CD4-positive, alpha-beta T cell treated with Interleukin-4 for 4 hours (primary cell): Measurements from ENCODE around the gene ARHGEF7.

ENCODE experiments used
- DNase-seq: peaks from one replicate; pipeline ENCODE4 v3.0.0-alpha.2; 2020

Gene ARHGEF7

DNA sequence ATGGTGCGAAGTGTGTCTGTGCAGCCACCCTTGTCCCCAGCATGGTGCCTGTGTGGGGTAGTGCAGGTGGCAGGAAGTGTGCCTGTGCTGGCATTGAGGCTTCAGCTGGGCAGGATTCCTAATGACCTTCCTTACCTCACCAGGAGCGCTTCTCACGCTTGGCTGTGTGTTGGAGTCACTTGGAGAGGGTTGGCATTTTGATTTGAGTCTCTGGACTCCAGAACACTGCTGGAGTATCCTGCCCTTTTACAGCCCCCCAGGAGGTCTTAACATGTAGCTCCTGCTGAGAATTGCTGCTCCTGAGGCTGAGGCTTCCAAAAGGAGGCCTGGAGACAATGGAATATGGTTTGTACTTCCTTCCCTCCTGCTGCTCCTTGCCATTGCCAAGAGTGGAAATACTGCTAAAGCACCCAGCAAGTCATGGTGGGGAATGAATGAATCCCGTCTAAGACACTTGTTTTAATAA, 87.1 kb downstream of the ARHGEF7 start:
- DNase-seq: no peak

DNA sequence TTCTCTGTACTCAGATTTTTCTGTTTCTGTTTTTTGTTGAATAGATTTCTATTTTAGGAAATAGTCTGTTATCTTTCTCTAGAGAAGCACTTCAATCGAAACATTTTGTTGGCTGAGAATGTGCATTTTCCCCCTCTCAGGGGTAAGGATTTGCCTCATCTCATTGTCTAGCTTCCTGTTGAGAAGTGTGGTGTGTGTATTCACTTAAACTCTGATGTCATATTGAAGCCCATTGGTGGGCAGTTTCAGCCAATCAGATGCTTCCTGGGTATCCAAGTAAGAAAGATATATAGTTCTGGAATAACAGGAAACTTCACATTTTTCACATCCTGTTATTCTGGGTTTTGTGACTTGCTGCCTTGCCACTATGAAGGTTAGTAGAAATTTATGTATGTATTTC, 87.6 kb downstream of the ARHGEF7 start:
- peak; percentile 25 for DNase-seq

- no peak for DNase-seq
These were observed 88.8 kb downstream of the ARHGEF7 start for GRCh38 chr13:111203736-111204389.

GRCh38 chr13:111204438-111205177, 89.5 kb downstream of the ARHGEF7 start:
- no peak for DNase-seq

DNA sequence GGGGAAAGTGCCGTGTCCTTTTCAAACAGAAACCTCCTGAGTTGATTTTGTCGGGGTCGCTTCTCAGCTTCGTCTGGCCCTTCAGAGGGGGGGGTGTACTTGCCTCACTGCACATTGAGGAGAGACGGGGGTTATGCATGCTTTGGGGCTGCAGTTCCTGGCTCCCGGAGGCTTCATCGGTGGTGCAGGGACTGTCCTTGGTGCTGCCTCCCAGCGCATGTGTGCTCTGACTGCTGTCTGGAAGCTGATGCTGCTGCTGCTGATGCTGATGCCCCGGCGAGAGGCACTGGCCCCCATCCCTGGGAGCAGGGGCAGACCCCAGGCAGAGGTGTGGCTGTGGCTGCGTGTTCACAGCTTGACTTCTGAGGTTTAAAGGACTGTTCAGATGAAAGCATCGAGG, 91.0 kb downstream of the ARHGEF7 start:
- no peak for DNase-seq

DNA sequence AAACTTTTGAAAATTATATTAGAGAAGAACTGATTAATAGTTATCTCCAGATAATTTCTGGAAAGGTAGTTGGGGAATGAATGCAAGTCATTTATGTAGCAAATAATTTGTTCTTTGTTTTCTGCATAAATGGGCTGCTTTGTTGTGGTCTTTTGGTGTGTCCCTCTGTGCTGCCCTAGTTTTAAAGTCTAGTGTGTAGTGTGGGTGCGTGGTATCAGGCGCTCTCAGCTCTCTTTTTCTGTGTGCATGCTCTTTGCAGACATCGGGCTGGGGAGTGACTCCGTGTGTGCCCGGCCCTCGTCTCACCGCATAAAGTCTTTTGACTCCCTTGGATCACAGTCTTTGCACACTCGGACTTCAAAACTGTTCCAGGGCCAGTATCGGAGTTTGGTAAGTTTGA, 94.5 kb downstream of the ARHGEF7 start:
- no peak for DNase-seq

DNA sequence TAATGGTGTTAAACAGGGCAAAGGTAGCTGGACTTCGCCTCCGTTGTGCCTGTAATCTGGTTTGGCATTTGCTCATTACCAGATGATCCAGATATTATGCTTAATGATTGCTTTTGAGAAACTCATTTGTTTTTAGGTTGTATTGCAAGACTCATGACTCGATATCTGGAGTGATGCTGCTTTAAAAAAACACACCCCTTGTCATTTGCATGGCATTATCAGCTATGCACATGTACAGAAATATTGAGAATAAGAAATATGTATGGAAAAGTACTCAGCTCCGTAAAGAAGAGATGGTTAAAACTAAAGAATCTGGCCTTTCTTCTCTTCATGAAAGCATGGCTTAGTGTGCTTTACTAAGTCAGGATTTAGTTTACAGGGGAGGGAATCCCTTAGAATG, 95.0 kb downstream of the ARHGEF7 start:
- DNase-seq: no peak

DNA sequence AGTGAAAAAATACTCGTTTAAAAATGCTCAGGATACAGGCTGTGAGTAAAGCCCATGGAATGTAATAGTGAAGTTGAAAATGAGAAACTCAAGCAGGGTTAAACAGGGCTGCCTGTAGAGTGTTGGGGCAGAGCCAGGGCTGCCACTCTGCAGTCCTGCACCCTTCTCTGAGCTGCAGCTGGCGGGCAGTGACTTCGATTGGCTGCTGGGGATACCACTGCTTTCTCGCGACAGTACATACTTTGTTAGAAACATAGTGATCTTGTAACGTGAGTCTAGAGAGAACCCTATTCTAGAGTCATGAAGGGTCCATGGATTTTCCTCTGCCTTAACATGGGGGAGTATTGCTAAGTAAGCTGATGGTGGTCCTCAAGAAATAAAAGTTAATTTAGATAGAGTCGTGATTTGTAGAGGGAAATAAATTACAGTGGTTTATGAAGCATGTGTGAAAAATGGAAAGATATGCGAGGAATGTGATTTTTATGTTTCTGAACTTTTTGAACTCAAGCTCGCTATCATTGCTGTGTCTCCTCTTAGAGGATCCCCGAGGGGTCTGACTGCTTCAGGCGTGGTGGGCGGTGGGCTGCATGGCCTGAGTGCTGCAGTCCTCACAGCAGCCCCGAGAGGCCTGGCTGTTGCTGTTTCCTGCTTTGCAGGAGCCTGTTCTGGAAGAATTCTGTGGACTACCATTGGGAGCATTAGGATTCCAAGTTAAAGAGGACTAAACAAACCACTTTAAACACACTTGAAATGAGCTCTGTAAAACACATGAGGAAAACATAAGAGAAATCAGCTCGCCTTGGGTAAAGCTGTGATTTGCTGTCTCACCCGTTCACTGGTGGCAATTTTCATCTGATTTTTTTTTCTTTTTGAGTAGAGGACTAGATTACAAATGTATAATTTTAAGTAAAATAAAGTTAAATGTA, 95.7 kb downstream of the ARHGEF7 start:
- no peak for DNase-seq

- DNase-seq: no peak
These were observed 96.8 kb downstream of the ARHGEF7 start for GRCh38 chr13:111211789-111212516.

DNA sequence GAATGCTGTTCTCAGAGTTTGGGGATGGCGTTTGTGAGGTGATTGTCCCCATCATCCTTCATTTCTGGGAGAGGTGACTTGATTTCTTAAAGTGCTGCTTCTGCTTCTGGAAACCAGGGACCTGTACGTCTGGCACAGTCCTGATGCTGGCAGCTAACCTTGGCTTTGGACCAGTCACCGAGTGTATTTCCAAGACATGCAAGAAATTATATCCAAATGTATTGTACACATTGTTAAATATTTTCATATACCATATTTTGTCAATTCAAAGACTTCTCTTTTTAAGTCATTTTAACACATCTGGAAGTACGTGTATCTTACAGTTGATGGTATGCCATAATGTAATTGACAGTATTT, 97.4 kb downstream of the ARHGEF7 start:
- no peak for DNase-seq

DNA sequence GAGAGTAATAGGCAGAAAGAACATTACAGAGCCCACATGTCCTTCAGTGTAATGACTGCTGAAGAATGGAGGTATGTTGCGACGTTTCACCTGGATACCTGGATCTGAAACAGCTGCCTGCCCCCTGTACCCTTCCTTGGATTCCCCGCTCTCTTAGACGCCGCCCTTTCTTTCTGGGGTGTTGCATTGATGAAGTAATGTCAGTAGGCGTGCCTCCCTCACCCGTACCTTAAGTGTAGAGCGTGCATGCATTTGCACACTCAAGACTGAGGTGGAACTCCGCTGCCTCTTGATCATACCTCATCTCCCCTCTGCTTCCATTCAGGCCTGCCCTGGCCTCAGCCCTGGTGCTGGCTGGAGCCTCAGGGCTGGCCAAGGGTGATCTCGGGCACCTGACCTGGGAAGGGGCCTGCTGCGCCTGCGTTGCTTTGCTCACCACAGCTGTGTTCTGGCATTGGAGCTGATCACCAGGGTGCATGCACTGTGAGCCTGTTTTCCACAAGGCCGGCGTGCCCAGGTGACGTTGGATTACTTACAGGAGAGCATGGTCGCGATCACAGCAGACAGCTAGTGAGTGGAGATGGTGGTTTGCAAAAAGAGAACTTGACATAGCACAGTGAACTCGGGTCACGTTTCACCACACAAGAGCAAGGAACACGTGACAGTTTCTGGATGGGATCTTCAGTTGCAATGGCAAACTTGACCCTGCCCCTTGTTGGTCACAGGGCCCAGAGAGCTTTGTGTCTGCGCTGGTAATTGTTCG, 99.0 kb downstream of the ARHGEF7 start:
- no peak for DNase-seq

GRCh38 chr13:111215081-111216047, 100.3 kb downstream of the ARHGEF7 start:
- DNase-seq: no peak

DNA sequence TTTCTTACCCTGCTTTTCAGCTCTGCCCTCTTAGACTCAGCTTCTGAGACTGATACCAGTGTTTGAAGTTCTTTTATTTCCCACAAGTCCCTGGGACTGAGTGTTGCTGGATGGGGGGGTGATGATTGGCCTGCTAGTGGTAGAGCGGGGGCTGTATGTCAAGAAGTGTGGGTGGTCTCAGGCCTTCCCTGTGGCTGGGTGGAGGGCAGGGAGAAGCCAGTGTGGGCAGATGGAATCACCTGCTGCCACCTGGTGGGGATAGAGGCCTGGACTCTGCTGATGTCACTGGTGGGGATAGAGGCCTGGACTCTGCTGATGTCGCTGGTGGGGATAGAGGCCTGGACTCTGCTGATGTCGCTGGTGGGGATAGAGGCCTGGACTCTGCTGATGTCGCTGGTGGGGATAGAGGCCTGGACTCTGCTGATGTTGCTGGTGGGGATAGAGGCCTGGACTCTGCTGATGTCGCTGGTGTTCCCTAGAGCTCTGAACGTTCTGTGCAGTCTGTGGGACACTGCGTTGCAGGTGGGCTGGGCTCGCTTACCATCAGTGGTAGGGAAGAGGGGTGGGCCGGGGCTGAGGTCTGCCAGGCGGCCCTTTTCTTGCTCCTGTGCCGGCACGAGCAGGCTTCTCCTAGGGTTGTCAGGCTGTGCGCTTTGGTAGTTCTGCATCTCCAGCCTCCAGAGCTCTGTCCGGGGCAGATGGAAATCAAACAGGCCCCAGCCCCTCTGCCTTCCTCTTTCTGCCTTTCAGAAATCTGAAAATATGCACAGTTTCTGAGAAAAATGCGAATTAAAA, 101.3 kb downstream of the ARHGEF7 start:
- DNase-seq: no peak

- no peak for DNase-seq
These were observed 102.5 kb downstream of the ARHGEF7 start for GRCh38 chr13:111217641-111218040.

- DNase-seq: no peak
These were observed 104.2 kb downstream of the ARHGEF7 start for GRCh38 chr13:111219280-111219679.

DNA sequence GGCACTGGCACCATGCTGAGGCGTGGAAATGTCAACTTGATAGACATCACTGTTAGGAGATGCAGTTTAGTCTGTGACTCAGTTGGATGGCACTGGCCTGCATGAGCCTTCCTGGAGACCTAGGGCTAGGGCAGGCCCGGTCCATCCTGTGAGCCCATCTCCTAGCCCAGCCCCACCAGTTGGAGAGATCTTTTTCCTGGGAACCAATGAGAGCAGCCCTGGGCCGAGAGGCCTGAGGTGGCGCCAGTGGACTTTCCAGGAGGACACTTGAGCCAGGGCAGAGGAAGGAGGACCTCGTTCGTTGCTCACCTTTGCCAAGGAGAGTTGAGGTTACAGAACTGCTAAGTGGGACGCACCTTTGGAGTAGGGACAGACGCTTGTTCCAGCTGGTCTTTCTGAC, 104.8 kb downstream of the ARHGEF7 start:
- no peak for DNase-seq

DNA sequence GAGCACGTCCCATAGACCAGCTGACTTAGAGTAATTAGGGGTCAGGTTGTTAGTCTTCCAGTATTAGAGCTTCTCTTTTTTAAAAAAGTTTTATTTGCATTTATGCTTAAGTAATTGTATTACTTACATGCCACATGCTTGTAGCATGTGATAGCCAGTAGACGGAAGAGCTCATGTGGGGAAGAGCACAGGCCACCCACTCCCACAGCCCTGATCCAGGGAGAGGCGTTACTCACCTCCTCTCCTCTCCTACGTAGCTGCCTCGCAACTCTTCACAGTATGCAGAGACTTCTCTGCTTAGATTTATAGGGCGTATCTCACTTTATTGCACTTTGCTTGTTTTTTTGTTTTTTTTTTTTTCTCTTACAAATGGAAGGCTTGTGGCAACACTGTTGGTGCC, 110.1 kb downstream of the ARHGEF7 start:
- no peak for DNase-seq

GRCh38 chr13:111225810-111226546, 110.9 kb downstream of the ARHGEF7 start:
- DNase-seq: no peak

DNA sequence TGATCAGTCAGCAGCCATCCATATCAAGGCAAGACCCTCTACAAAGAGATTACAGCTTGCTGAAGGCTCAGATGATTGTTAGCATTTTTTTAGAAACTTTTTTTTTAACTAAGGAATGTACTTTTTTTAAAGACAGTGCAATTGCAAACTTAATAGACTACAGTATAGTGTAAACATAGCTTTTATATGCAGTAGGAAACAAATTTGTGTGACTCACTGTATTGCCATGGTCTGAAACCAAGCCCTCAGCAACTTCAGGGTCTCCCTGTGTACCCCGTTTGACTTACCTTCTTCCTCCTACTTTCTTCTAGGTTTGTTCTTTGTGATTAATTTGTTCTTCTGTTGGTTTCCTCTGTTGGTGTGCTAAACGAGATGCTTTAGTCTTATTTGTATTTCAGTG, 112.3 kb downstream of the ARHGEF7 start:
- DNase-seq: no peak
